Astrocyte (in vitro differentiated cells and primary cell): ENCODE measurements around the gene PDGFD. TPM values are rescaled to one million over a fixed set of nuclear protein-coding genes. Genes with fewer than 3 reads are reported as not detected.
A peak's percentile ranks its signal among the peaks of the same experiment; 100 is the strongest.

ENCODE experiments used
- DNase-seq: peaks from one replicate; pipeline ENCODE4 v3.0.0-alpha.2; 2010; ENCODE audit warnings: low read depth
- FAIRE-seq: peaks from 2 replicates; lab custom pipeline; 2011; peaks lifted over from hg19 to GRCh38; lab: Jason Lieb, UNC
- H2AFZ ChIP-seq: 2 replicates; pipeline ENCODE4 v1.6.0; 2012; ENCODE audit warnings: low read depth, low read length, inconsistent platforms
- H3K27ac ChIP-seq: 2 replicates; pipeline ENCODE4 v1.5.1; 2011; ENCODE audit warnings: low read depth, low read length, inconsistent platforms
- H3K27me3 ChIP-seq: 2 replicates; pipeline ENCODE4 v1.6.0; 2011; ENCODE audit warnings: low read length, inconsistent platforms; ENCODE audit not compliant: insufficient read depth
- H3K36me3 ChIP-seq: 2 replicates; pipeline ENCODE4 v1.5.1; 2011; ENCODE audit warnings: low read length, inconsistent platforms; ENCODE audit not compliant: insufficient read depth
- H3K4me1 ChIP-seq: 2 replicates; pipeline ENCODE4 v1.5.1; 2011; ENCODE audit warnings: low read length, inconsistent platforms; ENCODE audit not compliant: insufficient read depth
- H3K4me2 ChIP-seq: 2 replicates; pipeline ENCODE4 v1.6.0; 2012; ENCODE audit warnings: low read length, inconsistent platforms
- H3K4me3 ChIP-seq: 2 replicates; pipeline ENCODE4 v1.5.1; 2011; ENCODE audit warnings: low read depth, mild to moderate bottlenecking, low read length, inconsistent platforms; ENCODE audit not compliant: insufficient read depth
- H3K79me2 ChIP-seq: 2 replicates; pipeline ENCODE4 v1.6.0; 2012; ENCODE audit warnings: mild to moderate bottlenecking, low read length, inconsistent platforms; ENCODE audit not compliant: insufficient read depth
- H3K9ac ChIP-seq: 2 replicates; pipeline ENCODE4 v1.6.0; 2012; ENCODE audit warnings: mild to moderate bottlenecking, low read length, inconsistent platforms
- H3K9me3 ChIP-seq: 2 replicates; pipeline ENCODE4 v1.5.1; 2012; ENCODE audit warnings: low read depth, mild to moderate bottlenecking, low read length, inconsistent platforms; ENCODE audit not compliant: insufficient read depth
- H4K20me1 ChIP-seq: 2 replicates; pipeline ENCODE4 v1.6.0; 2012; ENCODE audit warnings: low read length, inconsistent platforms; ENCODE audit not compliant: insufficient read depth
- H3K27ac Mint-ChIP-seq: one replicate; pipeline ENCODE4 v1.8.0; 2021; ENCODE audit warnings: mild to moderate bottlenecking, mixed read lengths; ENCODE audit not compliant: unreplicated experiment
- H3K27me3 Mint-ChIP-seq: one replicate; pipeline ENCODE4 v1.8.0; 2021; ENCODE audit warnings: low read depth, mixed read lengths; ENCODE audit not compliant: unreplicated experiment
- H3K36me3 Mint-ChIP-seq: one replicate; pipeline ENCODE4 v1.8.0; 2021; ENCODE audit warnings: low read depth, mixed read lengths; ENCODE audit not compliant: unreplicated experiment
- H3K4me1 Mint-ChIP-seq: one replicate; pipeline ENCODE4 v1.8.0; 2021; ENCODE audit warnings: low read depth, mixed read lengths; ENCODE audit not compliant: unreplicated experiment
- H3K4me3 Mint-ChIP-seq: one replicate; pipeline ENCODE4 v1.8.0; 2021; ENCODE audit warnings: mild to moderate bottlenecking, moderate library complexity, mixed read lengths; ENCODE audit not compliant: unreplicated experiment
- H3K9me3 Mint-ChIP-seq: one replicate; pipeline ENCODE4 v1.8.0; 2021; ENCODE audit warnings: mild to moderate bottlenecking, mixed read lengths; ENCODE audit not compliant: unreplicated experiment
- EZH2 ChIP-seq: IDR thresholded peaks from 2 replicates; pipeline ENCODE4 v1.6.1; 2012; ENCODE audit warnings: mild to moderate bottlenecking, low read length, inconsistent platforms; ENCODE audit not compliant: insufficient read depth
- total RNA-seq: library from RNA; stranded (reverse); gene quantifications from 2 replicates; pipeline ENCODE4 v1.2.1, GENCODE V29; 2021
- TF ChIP-seq, protein P1 (sequence below): IDR thresholded peaks from 2 replicates; pipeline ENCODE4 v1.5.1; 2011; ENCODE audit warnings: low read depth, mild to moderate bottlenecking, inconsistent platforms, low read length, moderate library complexity; ENCODE audit not compliant: insufficient read depth

PDGFD gene
- total RNA-seq, 1 donor from 2014 or later = 2.6 TPM

GRCh38 chr11:104118105-104118744, 45.7 kb downstream of the PDGFD start:
- peaks cover 4% of the 10 kb centered on the region for H3K9me3 Mint-ChIP-seq
- no peak for TF ChIP-seq EZH2
- TF ChIP-seq, protein P1, sequence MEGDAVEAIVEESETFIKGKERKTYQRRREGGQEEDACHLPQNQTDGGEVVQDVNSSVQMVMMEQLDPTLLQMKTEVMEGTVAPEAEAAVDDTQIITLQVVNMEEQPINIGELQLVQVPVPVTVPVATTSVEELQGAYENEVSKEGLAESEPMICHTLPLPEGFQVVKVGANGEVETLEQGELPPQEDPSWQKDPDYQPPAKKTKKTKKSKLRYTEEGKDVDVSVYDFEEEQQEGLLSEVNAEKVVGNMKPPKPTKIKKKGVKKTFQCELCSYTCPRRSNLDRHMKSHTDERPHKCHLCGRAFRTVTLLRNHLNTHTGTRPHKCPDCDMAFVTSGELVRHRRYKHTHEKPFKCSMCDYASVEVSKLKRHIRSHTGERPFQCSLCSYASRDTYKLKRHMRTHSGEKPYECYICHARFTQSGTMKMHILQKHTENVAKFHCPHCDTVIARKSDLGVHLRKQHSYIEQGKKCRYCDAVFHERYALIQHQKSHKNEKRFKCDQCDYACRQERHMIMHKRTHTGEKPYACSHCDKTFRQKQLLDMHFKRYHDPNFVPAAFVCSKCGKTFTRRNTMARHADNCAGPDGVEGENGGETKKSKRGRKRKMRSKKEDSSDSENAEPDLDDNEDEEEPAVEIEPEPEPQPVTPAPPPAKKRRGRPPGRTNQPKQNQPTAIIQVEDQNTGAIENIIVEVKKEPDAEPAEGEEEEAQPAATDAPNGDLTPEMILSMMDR = no peak
- no peak for FAIRE-seq
- H3K9me3 ChIP-seq = no peaks in the 10 kb centered on the region
- no peaks in the 10 kb centered on the region for H3K4me1 ChIP-seq
- no peaks in the 10 kb centered on the region for H3K27me3 ChIP-seq
- no peaks in the 10 kb centered on the region for H3K27me3 Mint-ChIP-seq
- no peak overlapping the region for H3K4me3 ChIP-seq
- no peak overlapping the region for H3K4me3 Mint-ChIP-seq
- H2AFZ ChIP-seq = no peak overlapping the region
- H3K4me1 Mint-ChIP-seq = no peaks in the 10 kb centered on the region
- no peaks in the 10 kb centered on the region for H3K36me3 ChIP-seq
- H4K20me1 ChIP-seq = no peaks in the 10 kb centered on the region
- H3K79me2 ChIP-seq = no peaks in the 10 kb centered on the region
- no peak overlapping the region for H3K27ac Mint-ChIP-seq
- no peak for DNase-seq
- H3K4me2 ChIP-seq = no peak overlapping the region
- no peaks in the 10 kb centered on the region for H3K36me3 Mint-ChIP-seq
- no peak overlapping the region for H3K9ac ChIP-seq
- no peak overlapping the region for H3K27ac ChIP-seq

DNA sequence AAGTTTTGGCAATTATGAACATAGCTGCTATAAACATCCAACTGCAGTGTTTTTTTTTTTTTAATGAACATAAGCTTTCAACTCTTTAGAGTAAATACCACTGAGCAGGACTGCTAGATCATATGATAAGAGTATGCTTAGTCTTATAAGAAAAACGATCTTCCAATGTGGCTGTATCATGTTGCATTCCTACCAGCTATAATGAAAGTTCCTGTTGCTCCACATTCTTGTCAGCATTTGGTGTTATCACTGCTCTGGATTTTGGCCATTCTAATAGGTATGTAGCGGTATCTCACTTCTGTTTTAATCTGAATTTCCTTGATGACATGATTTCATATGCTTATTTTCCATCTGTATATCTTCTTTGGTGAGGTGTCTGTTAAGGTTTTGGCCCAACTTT, 50.4 kb downstream of the PDGFD start:
- Histone ChIP-seq H3K27ac (no peak overlapping the region), H3K27me3 (no peaks in the 10 kb centered on the region), H3K4me2 (no peak overlapping the region), H3K79me2 (no peaks in the 10 kb centered on the region), H3K4me3 (no peak overlapping the region), H4K20me1 (no peaks in the 10 kb centered on the region), H3K4me1 (no peaks in the 10 kb centered on the region), H2AFZ (no peak overlapping the region), H3K9ac (no peak overlapping the region), H3K36me3 (no peaks in the 10 kb centered on the region), H3K9me3 (no peaks in the 10 kb centered on the region)
- FAIRE-seq = no peak
- Mint-ChIP-seq H3K4me3 (no peak overlapping the region), H3K27me3 (no peaks in the 10 kb centered on the region), H3K36me3 (no peaks in the 10 kb centered on the region), H3K27ac (no peak overlapping the region), H3K4me1 (no peaks in the 10 kb centered on the region), H3K9me3 (peaks cover 6% of the 10 kb centered on the region)
- no peak for DNase-seq
- no peak for TF ChIP-seq EZH2
- TF ChIP-seq, protein P1 = no peak

- no peak overlapping the region for H3K4me3 ChIP-seq
- no peaks in the 10 kb centered on the region for H3K9me3 ChIP-seq
- no peak overlapping the region for H3K9ac ChIP-seq
- H4K20me1 ChIP-seq = no peaks in the 10 kb centered on the region
- H2AFZ ChIP-seq = no peak overlapping the region
- H3K27ac Mint-ChIP-seq = no peak overlapping the region
- no peak overlapping the region for H3K4me2 ChIP-seq
- FAIRE-seq (no peak), DNase-seq (peak; percentile 64)
- no peaks in the 10 kb centered on the region for H3K4me1 ChIP-seq
- H3K27ac ChIP-seq = no peak overlapping the region
- TF ChIP-seq EZH2 = no peak
- TF ChIP-seq, protein P1 = no peak
- H3K9me3 Mint-ChIP-seq = peaks cover under 1% of the 10 kb centered on the region
- H3K27me3 ChIP-seq = no peaks in the 10 kb centered on the region
- H3K36me3 Mint-ChIP-seq = no peaks in the 10 kb centered on the region
- no peaks in the 10 kb centered on the region for H3K79me2 ChIP-seq
- H3K36me3 ChIP-seq = no peaks in the 10 kb centered on the region
- no peaks in the 10 kb centered on the region for H3K27me3 Mint-ChIP-seq
- H3K4me3 Mint-ChIP-seq = no peak overlapping the region
- no peaks in the 10 kb centered on the region for H3K4me1 Mint-ChIP-seq
Measured at GRCh38 chr11:104106136-104106754, 57.7 kb downstream of the PDGFD start.
